ENCODE data around the gene PRDX4.
"Not testable (repeated sequence)": the region's sequence is repeated elsewhere in the genome, so short reads cannot be mapped to it uniquely, and the experiment has no call there.

PRDX4 gene

DNA sequence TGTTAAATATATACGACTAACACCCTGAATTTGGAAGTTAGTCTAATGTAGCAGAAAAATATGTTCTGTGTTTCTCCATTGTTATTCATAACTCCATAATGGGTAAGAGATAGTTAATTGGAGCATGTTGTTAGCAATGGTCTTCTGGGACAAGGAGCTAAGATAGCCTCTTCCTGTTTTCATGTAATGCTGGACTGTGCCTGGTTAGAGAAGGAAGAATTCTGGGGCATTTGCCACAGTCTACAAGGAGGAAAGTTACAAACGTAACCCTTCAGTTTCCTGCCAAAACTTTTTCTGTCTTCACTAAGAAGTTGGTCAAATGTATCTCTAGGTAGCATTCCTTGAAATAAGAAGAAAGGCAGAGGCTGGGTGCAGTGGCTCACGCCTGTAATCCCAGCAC, 5.8 kb downstream of the PRDX4 start:
- Histone ChIP-seq H3K4me3 (ENCODE audit: low read length) (no peak overlapping the region), H3K9me3 (replicated peaks; ENCODE audit: insufficient read depth, low read length) (no peaks in the 10 kb centered on the region), H3K4me2 (ENCODE audit: low read depth, low read length) (no peak overlapping the region), H4K20me1 (ENCODE audit: insufficient read depth, low read length) (no peaks in the 10 kb centered on the region), H2AFZ (ENCODE audit: low read length) (no peak overlapping the region), H3K9ac (ENCODE audit: low read length) (no peak overlapping the region), H3K9me2 (replicated peaks; ENCODE audit: insufficient read depth, low read length) (no peaks in the 10 kb centered on the region), H3K36me3 (replicated peaks; ENCODE audit: insufficient read depth, low read length) (no peaks in the 10 kb centered on the region), H3K27me3 (replicated peaks; ENCODE audit: insufficient read depth, low read length) (no peaks in the 10 kb centered on the region), H3K4me1 (ENCODE audit: low read length) (no peaks in the 10 kb centered on the region), H3F3A (ENCODE audit: insufficient read depth, low read length) (no peaks in the 10 kb centered on the region), H3K27ac (ENCODE audit: low read length) (no peak overlapping the region), H3K79me2 (ENCODE audit: low read length) (peaks cover 8% of the 10 kb centered on the region)
- no peak for DNase-seq
- no peak for TF ChIP-seq EZH2phosphoT487 (IDR thresholded peaks at IDR 0.05; ENCODE audit: low read length)
- TF ChIP-seq, protein P1, sequence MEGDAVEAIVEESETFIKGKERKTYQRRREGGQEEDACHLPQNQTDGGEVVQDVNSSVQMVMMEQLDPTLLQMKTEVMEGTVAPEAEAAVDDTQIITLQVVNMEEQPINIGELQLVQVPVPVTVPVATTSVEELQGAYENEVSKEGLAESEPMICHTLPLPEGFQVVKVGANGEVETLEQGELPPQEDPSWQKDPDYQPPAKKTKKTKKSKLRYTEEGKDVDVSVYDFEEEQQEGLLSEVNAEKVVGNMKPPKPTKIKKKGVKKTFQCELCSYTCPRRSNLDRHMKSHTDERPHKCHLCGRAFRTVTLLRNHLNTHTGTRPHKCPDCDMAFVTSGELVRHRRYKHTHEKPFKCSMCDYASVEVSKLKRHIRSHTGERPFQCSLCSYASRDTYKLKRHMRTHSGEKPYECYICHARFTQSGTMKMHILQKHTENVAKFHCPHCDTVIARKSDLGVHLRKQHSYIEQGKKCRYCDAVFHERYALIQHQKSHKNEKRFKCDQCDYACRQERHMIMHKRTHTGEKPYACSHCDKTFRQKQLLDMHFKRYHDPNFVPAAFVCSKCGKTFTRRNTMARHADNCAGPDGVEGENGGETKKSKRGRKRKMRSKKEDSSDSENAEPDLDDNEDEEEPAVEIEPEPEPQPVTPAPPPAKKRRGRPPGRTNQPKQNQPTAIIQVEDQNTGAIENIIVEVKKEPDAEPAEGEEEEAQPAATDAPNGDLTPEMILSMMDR (IDR thresholded peaks at IDR 0.05; ENCODE audit: low read length), result no peak
- TF ChIP-seq EZH2 (optimal IDR thresholded peaks at IDR 0.05; ENCODE audit: low read depth, low read length), result no peak

DNA sequence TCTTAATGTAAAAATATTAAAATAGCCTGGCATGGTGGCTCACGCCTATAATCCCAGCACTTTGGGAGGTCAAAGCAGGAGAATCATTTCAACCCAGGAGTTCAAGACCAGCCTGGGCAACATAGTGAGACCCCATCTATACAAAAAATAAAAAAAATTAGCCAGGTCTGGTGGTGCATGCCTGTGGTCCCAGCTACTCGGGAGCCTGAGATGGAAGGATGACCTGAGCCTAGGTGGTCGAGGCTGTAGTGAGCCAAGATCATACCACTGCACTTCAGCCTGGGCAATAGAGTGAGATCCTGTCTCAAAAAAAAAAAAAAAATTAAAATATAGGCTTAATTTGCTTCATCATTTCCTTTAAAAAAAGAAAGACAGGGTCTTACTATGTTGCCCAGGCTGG, 9.2 kb downstream of the PRDX4 start:
- H3K36me3 ChIP-seq (replicated peaks; ENCODE audit: insufficient read depth, low read length); H3K27me3 ChIP-seq (replicated peaks; ENCODE audit: insufficient read depth, low read length); H3K9me3 ChIP-seq (replicated peaks; ENCODE audit: insufficient read depth, low read length); DNase-seq; H3K4me2 ChIP-seq (ENCODE audit: low read depth, low read length); H3K4me1 ChIP-seq (ENCODE audit: low read length); H3K9me2 ChIP-seq (replicated peaks; ENCODE audit: insufficient read depth, low read length); H3K4me3 ChIP-seq (ENCODE audit: low read length); H2AFZ ChIP-seq (ENCODE audit: low read length); H3F3A ChIP-seq (ENCODE audit: insufficient read depth, low read length); H3K27ac ChIP-seq (ENCODE audit: low read length); H4K20me1 ChIP-seq (ENCODE audit: insufficient read depth, low read length); H3K79me2 ChIP-seq (ENCODE audit: low read length); H3K9ac ChIP-seq (ENCODE audit: low read length): not testable (repeated sequence)

DNA sequence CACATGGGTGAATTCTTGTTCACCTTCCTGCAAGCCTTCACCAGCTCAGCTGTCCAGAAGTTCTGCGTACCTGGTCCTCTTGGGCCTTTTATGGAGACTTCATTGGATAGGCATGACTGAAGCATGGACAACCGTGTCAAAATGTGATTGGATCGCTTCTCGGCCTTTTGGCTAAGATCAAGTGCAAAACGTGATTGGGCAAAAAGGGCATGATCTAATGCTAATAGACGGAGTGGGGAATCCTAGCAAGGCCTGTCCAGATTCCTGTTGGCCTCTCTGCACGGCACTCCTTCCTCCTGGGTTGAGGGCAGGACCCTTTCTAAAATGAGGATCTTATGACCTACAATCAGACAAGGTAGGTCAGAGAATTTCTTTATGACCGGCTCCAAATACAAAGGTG, 24.9 kb downstream of the PRDX4 start:
- H3K9ac ChIP-seq (ENCODE audit: low read length), result no peak overlapping the region
- TF ChIP-seq, protein P1 (IDR thresholded peaks at IDR 0.05; ENCODE audit: low read length), result no peak
- TF ChIP-seq EZH2 (optimal IDR thresholded peaks at IDR 0.05; ENCODE audit: low read depth, low read length) (no peak), EZH2phosphoT487 (IDR thresholded peaks at IDR 0.05; ENCODE audit: low read length) (no peak)
- H3K27me3 ChIP-seq (replicated peaks; ENCODE audit: insufficient read depth, low read length), result no peaks in the 10 kb centered on the region

DNA sequence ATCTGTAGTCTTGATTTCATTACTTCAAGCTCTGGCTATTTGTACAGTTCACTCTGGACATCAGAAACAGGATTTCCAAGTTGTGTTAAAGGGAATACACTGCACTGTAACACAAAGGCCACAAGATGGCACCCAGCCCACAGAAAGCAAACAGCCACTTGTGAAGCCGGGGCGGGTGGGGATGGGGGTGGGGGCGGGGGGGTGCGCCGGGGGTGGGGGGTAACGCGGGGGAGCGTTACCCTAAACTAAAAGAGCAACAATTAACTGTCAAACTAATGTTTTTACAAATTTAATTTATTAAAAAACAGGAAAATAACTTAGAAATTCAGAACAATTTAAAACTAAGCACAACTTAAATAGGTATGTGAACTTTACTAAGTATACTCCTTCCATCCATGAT, 27.3 kb downstream of the PRDX4 start:
- no peak overlapping the region for H3K4me2 ChIP-seq (ENCODE audit: low read depth, low read length)
- no peaks in the 10 kb centered on the region for H3K4me1 ChIP-seq (ENCODE audit: low read length)
- H3K9ac ChIP-seq (ENCODE audit: low read length), result no peak overlapping the region
- TF ChIP-seq, protein P1 (IDR thresholded peaks at IDR 0.05; ENCODE audit: low read length), result peak; percentile 29
- TF ChIP-seq EZH2 (optimal IDR thresholded peaks at IDR 0.05; ENCODE audit: low read depth, low read length), result no peak
- TF ChIP-seq EZH2phosphoT487 (IDR thresholded peaks at IDR 0.05; ENCODE audit: low read length), result no peak
- no peaks in the 10 kb centered on the region for H3K9me2 ChIP-seq (replicated peaks; ENCODE audit: insufficient read depth, low read length)
- no peak overlapping the region for H3K27ac ChIP-seq (ENCODE audit: low read length)
- no peaks in the 10 kb centered on the region for H3K36me3 ChIP-seq (replicated peaks; ENCODE audit: insufficient read depth, low read length)
- no peaks in the 10 kb centered on the region for H3K79me2 ChIP-seq (ENCODE audit: low read length)
- H3K27me3 ChIP-seq (replicated peaks; ENCODE audit: insufficient read depth, low read length), result no peaks in the 10 kb centered on the region
- no peak overlapping the region for H2AFZ ChIP-seq (ENCODE audit: low read length)
- H3K4me3 ChIP-seq (ENCODE audit: low read length), result no peak overlapping the region
- no peaks in the 10 kb centered on the region for H4K20me1 ChIP-seq (ENCODE audit: insufficient read depth, low read length)
- DNase-seq, result peak; percentile 28
- no peaks in the 10 kb centered on the region for H3K9me3 ChIP-seq (replicated peaks; ENCODE audit: insufficient read depth, low read length)
- no peaks in the 10 kb centered on the region for H3F3A ChIP-seq (ENCODE audit: insufficient read depth, low read length)

More for the DNA sequence above, 24.9 kb downstream of the PRDX4 start:
- Histone ChIP-seq H3K9me3 (replicated peaks; ENCODE audit: insufficient read depth, low read length) (no peaks in the 10 kb centered on the region), H3K4me3 (ENCODE audit: low read length) (no peak overlapping the region), H3K36me3 (replicated peaks; ENCODE audit: insufficient read depth, low read length) (no peaks in the 10 kb centered on the region), H3K9me2 (replicated peaks; ENCODE audit: insufficient read depth, low read length) (no peaks in the 10 kb centered on the region), H3F3A (ENCODE audit: insufficient read depth, low read length) (no peaks in the 10 kb centered on the region), H3K79me2 (ENCODE audit: low read length) (no peaks in the 10 kb centered on the region), H2AFZ (ENCODE audit: low read length) (no peak overlapping the region), H4K20me1 (ENCODE audit: insufficient read depth, low read length) (no peaks in the 10 kb centered on the region), H3K27ac (ENCODE audit: low read length) (no peak overlapping the region), H3K4me2 (ENCODE audit: low read depth, low read length) (no peak overlapping the region), H3K4me1 (ENCODE audit: low read length) (no peaks in the 10 kb centered on the region)
- no peak for DNase-seq
